HS-5 (cell line): ENCODE measurements around the gene PPARGC1A.

ENCODE experiments used
- DNase-seq: peaks from one replicate; pipeline ENCODE4 v3.0.0-alpha.2; 2012; ENCODE audit warnings: low read depth

The PPARGC1A gene

GRCh38 chr4:23881674-23882337 is 8.0 kb downstream of the PPARGC1A start:
- no peak for DNase-seq

- no peak for DNase-seq
Measured at GRCh38 chr4:23881052-23881501, 8.8 kb downstream of the PPARGC1A start.

- DNase-seq = no peak
Measured at GRCh38 chr4:23878912-23879732, 10.7 kb downstream of the PPARGC1A start.

GRCh38 chr4:23878246-23878891 is 11.5 kb downstream of the PPARGC1A start:
- DNase-seq = no peak

- no peak for DNase-seq
Measured at GRCh38 chr4:23877758-23878229, 12.1 kb downstream of the PPARGC1A start.

- DNase-seq = no peak
Measured at GRCh38 chr4:23876418-23877089, 13.3 kb downstream of the PPARGC1A start.

- no peak for DNase-seq
Measured at GRCh38 chr4:23875317-23875716, 14.5 kb downstream of the PPARGC1A start.

GRCh38 chr4:23874536-23874901 is 15.3 kb downstream of the PPARGC1A start:
- no peak for DNase-seq

- no peak for DNase-seq
Measured at GRCh38 chr4:23873717-23874535, 15.9 kb downstream of the PPARGC1A start.

GRCh38 chr4:23871426-23871825 is 18.4 kb downstream of the PPARGC1A start:
- DNase-seq = no peak

- DNase-seq = no peak
Measured at GRCh38 chr4:23866450-23867075, 23.3 kb downstream of the PPARGC1A start.

GRCh38 chr4:23861897-23862296 is 27.9 kb downstream of the PPARGC1A start:
- no peak for DNase-seq

- no peak for DNase-seq
Measured at GRCh38 chr4:23860919-23861318, 28.9 kb downstream of the PPARGC1A start.

GRCh38 chr4:23857367-23857959 is 32.4 kb downstream of the PPARGC1A start:
- DNase-seq = no peak

GRCh38 chr4:23856630-23857029 is 33.2 kb downstream of the PPARGC1A start:
- DNase-seq = no peak

- peak; percentile 18 for DNase-seq
Measured at GRCh38 chr4:23855912-23856605, 33.8 kb downstream of the PPARGC1A start.

- DNase-seq = no peak
Measured at GRCh38 chr4:23853986-23854660, 35.7 kb downstream of the PPARGC1A start.

GRCh38 chr4:23851464-23851863 is 38.4 kb downstream of the PPARGC1A start:
- no peak for DNase-seq

- DNase-seq = no peak
Measured at GRCh38 chr4:23847158-23847557, 42.7 kb downstream of the PPARGC1A start.
